HL-60 (cell line): Measurements from ENCODE around the gene FGF22.
"Not testable (repeated sequence)": the region's sequence is repeated elsewhere in the genome, so short reads cannot be mapped to it uniquely, and the experiment has no call there.

Experiments used
- CTCF ChIP-seq: IDR thresholded peaks from one replicate; pipeline ENCODE4 v1.5.1; 2011; ENCODE audit warnings: low read length, control low read depth, inconsistent platforms; ENCODE audit not compliant: insufficient read depth
- GABPA ChIP-seq: IDR thresholded peaks from 2 replicates; pipeline ENCODE4 v1.6.1; 2012; ENCODE audit warnings: low read depth

DNA sequence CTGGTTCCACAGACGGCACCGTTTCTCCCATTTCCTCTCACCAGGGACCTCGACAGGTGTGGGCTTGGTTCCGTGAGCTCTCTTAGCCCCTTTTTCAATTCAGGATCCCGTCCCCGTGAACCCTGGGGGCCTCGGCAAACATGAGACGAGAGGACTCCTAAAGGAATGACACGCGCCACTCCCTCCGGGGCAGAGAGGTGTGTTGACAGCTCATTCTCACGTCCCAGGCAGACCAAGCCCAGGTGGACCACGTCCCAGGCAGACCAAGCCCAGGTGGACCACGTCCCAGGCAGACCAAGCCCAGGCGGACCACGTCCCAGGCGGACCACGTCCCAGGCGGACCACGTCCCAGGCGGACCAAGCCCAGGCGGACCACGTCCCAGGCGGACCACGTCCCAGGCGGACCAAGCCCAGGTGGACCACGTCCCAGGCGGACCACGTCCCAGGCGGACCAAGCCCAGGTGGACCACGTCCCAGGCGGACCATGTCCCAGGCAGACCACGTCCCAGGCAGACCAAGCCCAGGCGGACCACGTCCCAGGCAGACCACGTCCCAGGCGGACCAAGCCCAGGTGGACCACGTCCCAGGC lies 27.4 kb downstream of the FGF22 start:
- TF ChIP-seq CTCF, GABPA: not testable (repeated sequence)
